ENCODE measurements around the gene SLC46A1.
A peak's percentile ranks its signal among the peaks of the same experiment; 100 is the strongest.

The SLC46A1 gene

GRCh38 chr17:28379814-28380801 is 25.9 kb downstream of the SLC46A1 start:
- TF ChIP-seq, protein P1, sequence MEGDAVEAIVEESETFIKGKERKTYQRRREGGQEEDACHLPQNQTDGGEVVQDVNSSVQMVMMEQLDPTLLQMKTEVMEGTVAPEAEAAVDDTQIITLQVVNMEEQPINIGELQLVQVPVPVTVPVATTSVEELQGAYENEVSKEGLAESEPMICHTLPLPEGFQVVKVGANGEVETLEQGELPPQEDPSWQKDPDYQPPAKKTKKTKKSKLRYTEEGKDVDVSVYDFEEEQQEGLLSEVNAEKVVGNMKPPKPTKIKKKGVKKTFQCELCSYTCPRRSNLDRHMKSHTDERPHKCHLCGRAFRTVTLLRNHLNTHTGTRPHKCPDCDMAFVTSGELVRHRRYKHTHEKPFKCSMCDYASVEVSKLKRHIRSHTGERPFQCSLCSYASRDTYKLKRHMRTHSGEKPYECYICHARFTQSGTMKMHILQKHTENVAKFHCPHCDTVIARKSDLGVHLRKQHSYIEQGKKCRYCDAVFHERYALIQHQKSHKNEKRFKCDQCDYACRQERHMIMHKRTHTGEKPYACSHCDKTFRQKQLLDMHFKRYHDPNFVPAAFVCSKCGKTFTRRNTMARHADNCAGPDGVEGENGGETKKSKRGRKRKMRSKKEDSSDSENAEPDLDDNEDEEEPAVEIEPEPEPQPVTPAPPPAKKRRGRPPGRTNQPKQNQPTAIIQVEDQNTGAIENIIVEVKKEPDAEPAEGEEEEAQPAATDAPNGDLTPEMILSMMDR (IDR thresholded peaks at IDR 0.05; ENCODE audit: low read depth, low read length), result no peak
- H3K4me3 ChIP-seq (ENCODE audit: low read depth, low read length), result no peak overlapping the region

DNA sequence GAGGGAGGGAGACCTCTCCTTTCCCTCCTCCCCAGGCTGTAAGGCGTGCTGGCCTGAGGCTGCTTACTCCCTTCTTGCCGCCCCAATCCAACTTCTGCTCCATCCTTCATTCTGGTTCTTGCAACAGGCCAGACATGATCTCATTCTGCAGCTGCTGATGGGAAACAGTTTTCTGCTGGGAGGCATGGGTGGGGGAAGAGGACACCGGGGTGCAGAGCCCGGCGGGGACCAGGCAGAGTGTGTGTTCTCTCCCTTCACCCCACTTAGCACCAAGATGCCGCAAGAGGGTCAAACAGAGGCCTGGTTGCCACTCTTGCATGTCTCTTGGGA is 33.1 kb downstream of the SLC46A1 start:
- peak overlapping the region; percentile 73 for H3K4me3 ChIP-seq (ENCODE audit: low read depth, low read length)
- TF ChIP-seq, protein P1 (IDR thresholded peaks at IDR 0.05; ENCODE audit: low read depth, low read length), result no peak

DNA sequence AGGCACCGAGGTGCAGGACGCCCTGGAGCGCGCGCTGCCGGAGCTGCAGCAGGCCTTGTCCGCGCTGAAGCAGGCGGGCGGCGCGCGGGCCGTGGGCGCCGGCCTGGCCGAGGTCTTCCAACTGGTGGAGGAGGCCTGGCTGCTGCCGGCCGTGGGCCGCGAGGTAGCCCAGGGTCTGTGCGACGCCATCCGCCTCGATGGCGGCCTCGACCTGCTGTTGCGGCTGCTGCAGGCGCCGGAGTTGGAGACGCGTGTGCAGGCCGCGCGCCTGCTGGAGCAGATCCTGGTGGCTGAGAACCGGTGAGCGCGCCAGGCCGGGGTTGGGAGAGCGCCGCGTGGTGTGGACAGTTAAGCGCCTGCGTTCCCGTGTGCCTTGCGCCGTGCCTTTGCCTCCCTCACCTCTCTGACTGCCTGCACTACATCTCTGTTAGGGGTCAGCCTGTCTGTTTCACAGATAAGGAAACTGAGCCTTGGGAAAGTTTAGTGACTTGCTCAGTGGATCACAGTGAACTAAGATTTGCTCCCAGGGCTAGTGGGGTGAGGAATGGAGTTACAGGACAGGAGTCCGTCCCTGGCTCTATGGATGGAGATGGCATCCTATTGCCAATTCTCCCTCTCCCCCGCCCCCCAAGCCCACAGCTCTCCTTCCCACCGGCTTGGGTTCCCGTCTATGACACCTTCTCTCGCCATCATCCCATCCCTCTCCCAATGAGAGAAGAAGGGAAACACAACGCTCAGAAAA is 33.6 kb downstream of the SLC46A1 start:
- H3K4me3 ChIP-seq (ENCODE audit: low read depth, low read length), result peak overlapping the region; percentile 73
- TF ChIP-seq, protein P1 (IDR thresholded peaks at IDR 0.05; ENCODE audit: low read depth, low read length), result no peak

DNA sequence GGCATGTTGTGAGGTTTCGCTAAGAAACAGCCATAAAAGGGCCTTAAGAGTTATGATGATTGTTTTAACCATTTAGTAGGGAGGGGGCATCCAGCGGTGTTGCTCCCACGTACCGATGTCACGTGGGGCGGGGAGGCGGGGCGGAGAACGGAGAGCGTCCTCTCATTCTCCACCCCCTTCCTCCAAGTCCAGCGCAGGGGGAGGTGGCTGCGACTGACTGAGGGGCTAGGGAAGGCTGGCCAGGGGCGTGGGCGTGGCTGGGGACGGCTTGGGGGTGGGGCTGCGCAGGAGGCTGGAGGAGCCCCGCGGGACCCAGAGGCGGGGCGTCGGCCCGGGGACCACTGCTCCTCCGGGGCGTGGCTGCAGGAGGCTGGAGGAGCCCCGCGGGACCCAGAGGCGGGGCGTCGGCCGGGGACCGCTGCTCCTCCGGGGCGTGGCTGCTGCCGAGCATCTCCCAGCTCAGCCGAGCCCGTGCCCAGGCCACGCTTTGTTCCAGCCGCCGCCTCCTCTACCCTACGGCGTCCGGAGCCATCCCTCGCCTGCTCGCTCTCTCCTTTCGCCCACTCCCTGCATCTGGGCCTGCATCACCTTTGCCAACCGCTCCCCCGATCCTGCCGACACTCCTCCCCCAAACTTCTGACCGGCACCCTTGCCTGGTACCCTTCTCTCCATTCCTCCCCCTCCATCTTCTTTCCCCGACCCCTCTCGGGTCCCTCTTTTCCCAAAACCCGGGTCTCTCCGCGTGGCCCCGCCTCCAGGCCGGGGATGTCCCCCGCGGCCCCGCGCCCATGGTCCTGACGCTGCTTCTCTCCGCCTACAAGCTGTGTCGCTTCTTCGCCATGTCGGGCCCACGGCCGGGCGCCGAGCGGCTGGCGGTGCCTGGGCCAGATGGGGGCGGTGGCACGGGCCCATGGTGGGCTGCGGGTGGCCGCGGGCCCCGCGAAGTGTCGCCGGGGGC is 34.5 kb downstream of the SLC46A1 start, which contains the start of gene SARM1:
TSS of gene SARM1 (plus strand) at position 450 of the 958 bp plus-strand sequence. CDS start at position 789, 339 bp downstream.
- H3K4me3 ChIP-seq (ENCODE audit: low read depth, low read length), result peak within 1 kb of the TSS; percentile 73
- TF ChIP-seq, protein P1 (IDR thresholded peaks at IDR 0.05; ENCODE audit: low read depth, low read length), result no peak

- TF ChIP-seq, protein P1 (IDR thresholded peaks at IDR 0.05; ENCODE audit: low read depth, low read length), result no peak
- peak overlapping the region; percentile 73 for H3K4me3 ChIP-seq (ENCODE audit: low read depth, low read length)
These were observed 35.3 kb downstream of the SLC46A1 start for GRCh38 chr17:28370744-28371103.

- H3K4me3 ChIP-seq (ENCODE audit: low read depth, low read length), result peak within 1 kb of the TSS; percentile 73
- TF ChIP-seq, protein P1 (IDR thresholded peaks at IDR 0.05; ENCODE audit: low read depth, low read length), result no peak
These were observed 35.8 kb downstream of the SLC46A1 start, which contains the start of gene VTN for GRCh38 chr17:28370035-28370743. Gene VTN, minus strand, starts transcription at chr17:28370307. Its CDS starts 104 bp downstream, at chr17:28370203.
